HL-60 (cell line): ENCODE measurements around the gene MINDY1.

Experiments used
- GABPA ChIP-seq: IDR thresholded peaks from 2 replicates; pipeline ENCODE4 v1.6.1; 2012; ENCODE audit warnings: low read depth
- POLR2AphosphoS5 ChIP-seq: IDR thresholded peaks from 2 replicates; pipeline ENCODE4 v1.6.1; 2012; ENCODE audit warnings: low read depth
- REST ChIP-seq: IDR thresholded peaks from 2 replicates; pipeline ENCODE4 v1.6.1; 2012; ENCODE audit warnings: low read depth; ENCODE audit not compliant: insufficient replicate concordance
- TF ChIP-seq, protein P1 (sequence below): IDR thresholded peaks from one replicate; pipeline ENCODE4 v1.5.1; 2011; ENCODE audit warnings: low read length, control low read depth, inconsistent platforms; ENCODE audit not compliant: insufficient read depth

GRCh38 chr1:150994248-150994647 lies 12.5 kb downstream of the MINDY1 start:
- TF ChIP-seq REST (no peak), POLR2AphosphoS5 (no peak), GABPA (no peak)
- TF ChIP-seq, protein P1, sequence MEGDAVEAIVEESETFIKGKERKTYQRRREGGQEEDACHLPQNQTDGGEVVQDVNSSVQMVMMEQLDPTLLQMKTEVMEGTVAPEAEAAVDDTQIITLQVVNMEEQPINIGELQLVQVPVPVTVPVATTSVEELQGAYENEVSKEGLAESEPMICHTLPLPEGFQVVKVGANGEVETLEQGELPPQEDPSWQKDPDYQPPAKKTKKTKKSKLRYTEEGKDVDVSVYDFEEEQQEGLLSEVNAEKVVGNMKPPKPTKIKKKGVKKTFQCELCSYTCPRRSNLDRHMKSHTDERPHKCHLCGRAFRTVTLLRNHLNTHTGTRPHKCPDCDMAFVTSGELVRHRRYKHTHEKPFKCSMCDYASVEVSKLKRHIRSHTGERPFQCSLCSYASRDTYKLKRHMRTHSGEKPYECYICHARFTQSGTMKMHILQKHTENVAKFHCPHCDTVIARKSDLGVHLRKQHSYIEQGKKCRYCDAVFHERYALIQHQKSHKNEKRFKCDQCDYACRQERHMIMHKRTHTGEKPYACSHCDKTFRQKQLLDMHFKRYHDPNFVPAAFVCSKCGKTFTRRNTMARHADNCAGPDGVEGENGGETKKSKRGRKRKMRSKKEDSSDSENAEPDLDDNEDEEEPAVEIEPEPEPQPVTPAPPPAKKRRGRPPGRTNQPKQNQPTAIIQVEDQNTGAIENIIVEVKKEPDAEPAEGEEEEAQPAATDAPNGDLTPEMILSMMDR, result no peak
